GM18907 (cell line): Measurements from ENCODE around the gene LMNTD2.
A peak's percentile ranks its signal among the peaks of the same experiment; 100 is the strongest.

Experiments used
- ATAC-seq: cut with Tn5 transposase; IDR thresholded peaks from one replicate; pipeline ENCODE4 v1.9.1; 2021; ENCODE audit warnings: mild to moderate bottlenecking, moderate library complexity; ENCODE audit not compliant: unreplicated experiment

LMNTD2 gene

GRCh38 chr11:554428-555226 is 5.9 kb downstream of the LMNTD2 start:
- ATAC-seq: no peak

- no peak for ATAC-seq
Observed at GRCh38 chr11:553988-554340, 6.6 kb downstream of the LMNTD2 start.

GRCh38 chr11:553083-553987 is 7.2 kb downstream of the LMNTD2 start:
- ATAC-seq: no peak

GRCh38 chr11:551596-551995 is 8.9 kb downstream of the LMNTD2 start:
- ATAC-seq: no peak

- no peak for ATAC-seq
Observed at GRCh38 chr11:551131-551530, 9.4 kb downstream of the LMNTD2 start.

- ATAC-seq: no peak
Observed at GRCh38 chr11:550746-551085, 9.8 kb downstream of the LMNTD2 start.

GRCh38 chr11:550021-550745 is 10.4 kb downstream of the LMNTD2 start:
- no peak for ATAC-seq

GRCh38 chr11:548700-549603 is 11.6 kb downstream of the LMNTD2 start:
- no peak for ATAC-seq

GRCh38 chr11:545171-545570 is 15.4 kb downstream of the LMNTD2 start:
- ATAC-seq: no peak

GRCh38 chr11:544817-545166 is 15.7 kb downstream of the LMNTD2 start:
- ATAC-seq: no peak

GRCh38 chr11:541433-541885 is 19.1 kb downstream of the LMNTD2 start:
- no peak for ATAC-seq

GRCh38 chr11:540583-541432 is 19.7 kb downstream of the LMNTD2 start:
- no peak for ATAC-seq

GRCh38 chr11:539971-540481 is 20.5 kb downstream of the LMNTD2 start:
- no peak for ATAC-seq

GRCh38 chr11:538431-539051 is 22.0 kb downstream of the LMNTD2 start:
- ATAC-seq: no peak

- no peak for ATAC-seq
Observed at GRCh38 chr11:537622-538430, 22.7 kb downstream of the LMNTD2 start.

GRCh38 chr11:536841-537621 is 23.5 kb downstream of the LMNTD2 start, which contains the start of gene LRRC56:
TSS of gene LRRC56 (plus strand) at chr11:537527. CDS start at chr11:540685, 3,158 bp downstream.
- ATAC-seq: peak; percentile 54
